GM21381 (cell line): ENCODE data around the gene EIF4A2.

Experiments
- ATAC-seq: cut with Tn5 transposase; IDR thresholded peaks from one replicate; pipeline ENCODE4 v1.9.1; 2021; ENCODE audit warnings: mild to moderate bottlenecking, moderate library complexity; ENCODE audit not compliant: unreplicated experiment

Gene EIF4A2

GRCh38 chr3:186783058-186783730, at the start of gene EIF4A2:
TSS of gene EIF4A2 (plus strand) at chr3:186783577. CDS start at chr3:186783611, 34 bp downstream.
- peak; percentile 55 for ATAC-seq

GRCh38 chr3:186742618-186743380, 40.6 kb upstream of the EIF4A2 start:
- ATAC-seq = no peak

GRCh38 chr3:186743666-186744065, 39.7 kb upstream of the EIF4A2 start:
- ATAC-seq = no peak

- ATAC-seq = no peak
Measured at GRCh38 chr3:186746008-186746407, 37.4 kb upstream of the EIF4A2 start.

- no peak for ATAC-seq
Measured at GRCh38 chr3:186750316-186750715, 33.1 kb upstream of the EIF4A2 start.

- ATAC-seq = no peak
Measured at GRCh38 chr3:186751480-186751879, 31.9 kb upstream of the EIF4A2 start.

- ATAC-seq = no peak
Measured at GRCh38 chr3:186754006-186754405, 29.4 kb upstream of the EIF4A2 start.

GRCh38 chr3:186754871-186755270, 28.5 kb upstream of the EIF4A2 start:
- ATAC-seq = no peak

GRCh38 chr3:186757214-186757613, 26.2 kb upstream of the EIF4A2 start:
- ATAC-seq = no peak

- no peak for ATAC-seq
Measured at GRCh38 chr3:186757686-186758220, 25.6 kb upstream of the EIF4A2 start.

GRCh38 chr3:186759231-186759930, 24.0 kb upstream of the EIF4A2 start:
- ATAC-seq = no peak

- ATAC-seq = no peak
Measured at GRCh38 chr3:186760141-186760833, 23.1 kb upstream of the EIF4A2 start.

- no peak for ATAC-seq
Measured at GRCh38 chr3:186760897-186761447, 22.4 kb upstream of the EIF4A2 start.

- peak; percentile 31 for ATAC-seq
Measured at GRCh38 chr3:186772281-186772694, 11.1 kb upstream of the EIF4A2 start.

- ATAC-seq = peak; percentile 91
Measured at GRCh38 chr3:186772701-186773417, 10.5 kb upstream of the EIF4A2 start.

- ATAC-seq = no peak
Measured at GRCh38 chr3:186775999-186776398, 7.4 kb upstream of the EIF4A2 start.

- ATAC-seq = no peak
Measured at GRCh38 chr3:186779204-186779603, 4.2 kb upstream of the EIF4A2 start.

- ATAC-seq = peak; percentile 18
Measured at GRCh38 chr3:186782542-186783057, 777 bp upstream of the EIF4A2 start.

GRCh38 chr3:186783731-186784515, 546 bp downstream of the EIF4A2 start:
- peak; percentile 61 for ATAC-seq
